Measurements from ENCODE around the gene IFRD2. TPM values are rescaled to one million over a fixed set of nuclear protein-coding genes. Genes with fewer than 3 reads are reported as not detected.
A peak's percentile ranks its signal among the peaks of the same experiment; 100 is the strongest.

The IFRD2 gene, protein sequence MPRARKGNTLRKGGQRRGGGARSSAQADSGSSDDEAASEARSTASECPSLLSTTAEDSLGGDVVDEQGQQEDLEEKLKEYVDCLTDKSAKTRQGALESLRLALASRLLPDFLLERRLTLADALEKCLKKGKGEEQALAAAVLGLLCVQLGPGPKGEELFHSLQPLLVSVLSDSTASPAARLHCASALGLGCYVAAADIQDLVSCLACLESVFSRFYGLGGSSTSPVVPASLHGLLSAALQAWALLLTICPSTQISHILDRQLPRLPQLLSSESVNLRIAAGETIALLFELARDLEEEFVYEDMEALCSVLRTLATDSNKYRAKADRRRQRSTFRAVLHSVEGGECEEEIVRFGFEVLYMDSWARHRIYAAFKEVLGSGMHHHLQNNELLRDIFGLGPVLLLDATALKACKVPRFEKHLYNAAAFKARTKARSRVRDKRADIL
- 70.9 and 81.8 TPM in 2 replicates for total RNA-seq (2014; rRNA removed; shearing (Covaris generic))

- H3K4me1 ChIP-seq (replicated peaks), result peaks cover 14% of the 10 kb centered on the region
- H3K9me3 ChIP-seq (replicated peaks), result no peaks in the 10 kb centered on the region
- H3K36me3 ChIP-seq, result peaks cover 37% of the 10 kb centered on the region
- no peaks in the 10 kb centered on the region for H3K27me3 ChIP-seq (replicated peaks)
- peak; percentile 82 to 96 for DNase-seq (ENCODE audit: low read depth in 1 of 2, low spot score in 2 of 2)
- H3K27ac ChIP-seq, result peak within 1 kb of the TSS; percentile 83
- H3K4me3 ChIP-seq, result peak within 1 kb of the TSS; percentile 73
Observed at GRCh38 chr3:50292159-50293078, at the start of gene IFRD2. IFRD2 (minus strand) TSS chr3:50292429; CDS start chr3:50292274, 155 bp downstream.

GRCh38 chr3:50341537-50341936 lies 49.3 kb upstream of the IFRD2 start:
- Histone ChIP-seq H3K4me1 (replicated peaks) (peaks cover 17% of the 10 kb centered on the region), H3K27me3 (replicated peaks) (no peaks in the 10 kb centered on the region), H3K9me3 (replicated peaks) (no peaks in the 10 kb centered on the region), H3K36me3 (peaks cover 6% of the 10 kb centered on the region), H3K27ac (no peak overlapping the region), H3K4me3 (no peak overlapping the region)
- DNase-seq (ENCODE audit: low read depth in 1 of 2, low spot score in 2 of 2), result no peak

DNA sequence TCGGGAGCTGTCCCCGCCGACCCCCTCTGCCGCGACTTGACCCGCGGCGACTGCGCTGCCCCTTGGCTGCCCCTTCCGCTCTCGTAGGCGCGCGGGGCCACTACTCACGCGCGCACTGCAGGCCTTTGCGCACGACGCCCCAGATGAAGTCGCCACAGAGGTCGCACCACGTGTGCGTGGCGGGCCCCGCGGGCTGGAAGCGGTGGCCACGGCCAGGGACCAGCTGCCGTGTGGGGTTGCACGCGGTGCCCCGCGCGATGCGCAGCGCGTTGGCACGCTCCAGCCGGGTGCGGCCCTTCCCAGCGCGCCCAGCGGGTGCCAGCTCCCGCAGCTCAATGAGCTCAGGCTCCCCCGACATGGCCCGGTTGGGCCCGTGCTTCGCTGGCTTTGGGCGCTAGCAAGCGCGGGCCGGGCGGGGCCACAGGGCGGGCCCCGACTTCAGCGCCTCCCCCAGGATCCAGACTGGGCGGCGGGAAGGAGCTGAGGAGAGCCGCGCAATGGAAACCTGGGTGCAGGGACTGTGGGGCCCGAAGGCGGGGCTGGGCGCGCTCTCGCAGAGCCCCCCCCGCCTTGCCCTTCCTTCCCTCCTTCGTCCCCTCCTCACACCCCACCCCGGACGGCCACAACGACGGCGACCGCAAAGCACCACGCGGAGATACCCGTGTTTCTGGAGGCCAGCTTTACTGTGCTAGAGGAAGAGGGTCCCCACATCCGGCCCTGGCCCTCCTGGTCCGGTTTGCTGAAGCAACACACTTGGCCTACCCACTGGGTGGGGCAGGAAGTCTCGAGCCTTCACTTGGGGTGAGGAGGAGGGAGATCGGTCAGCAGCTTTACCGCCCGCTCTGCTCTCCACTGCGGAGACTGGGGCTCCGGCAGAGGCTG lies 48.5 kb upstream of the IFRD2 start, which contains the start of gene RASSF1:
RASSF1 (minus strand) TSS at position 389 of the 882 bp plus-strand sequence; CDS start at position 358, 31 bp downstream.
- Histone ChIP-seq H3K36me3 (peaks cover 15% of the 10 kb centered on the region), H3K27ac (no peak within 1 kb of the TSS), H3K4me1 (replicated peaks) (peaks cover 19% of the 10 kb centered on the region), H3K9me3 (replicated peaks) (no peaks in the 10 kb centered on the region), H3K27me3 (replicated peaks) (no peaks in the 10 kb centered on the region), H3K4me3 (no peak within 1 kb of the TSS)
- DNase-seq (ENCODE audit: low read depth in 1 of 2, low spot score in 2 of 2), result no peak

DNA sequence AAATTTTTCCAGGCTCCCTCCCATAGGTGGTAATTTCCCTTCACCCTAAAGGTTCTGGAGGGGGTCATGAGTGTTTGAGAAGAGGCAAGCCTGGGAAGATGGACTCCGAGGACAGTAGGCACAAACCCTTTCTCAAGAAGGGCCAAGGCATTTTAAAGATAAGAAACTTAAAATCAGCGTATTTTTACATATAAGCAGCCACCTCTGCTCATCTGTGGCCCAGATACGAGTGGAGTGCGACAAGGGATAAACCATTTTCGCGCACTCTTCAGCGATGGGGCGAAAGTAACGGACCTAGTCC lies 47.9 kb upstream of the IFRD2 start:
- no peak overlapping the region for H3K27ac ChIP-seq
- H3K36me3 ChIP-seq, result peaks cover 19% of the 10 kb centered on the region
- no peaks in the 10 kb centered on the region for H3K27me3 ChIP-seq (replicated peaks)
- no peak overlapping the region for H3K4me3 ChIP-seq
- H3K9me3 ChIP-seq (replicated peaks), result no peaks in the 10 kb centered on the region
- no peak for DNase-seq (ENCODE audit: low read depth in 1 of 2, low spot score in 2 of 2)
- H3K4me1 ChIP-seq (replicated peaks), result peaks cover 19% of the 10 kb centered on the region

GRCh38 chr3:50339485-50340146 lies 47.4 kb upstream of the IFRD2 start:
- H3K4me1 ChIP-seq (replicated peaks), result peaks cover 20% of the 10 kb centered on the region
- DNase-seq (ENCODE audit: low read depth in 1 of 2, low spot score in 2 of 2), result no peak
- no peak overlapping the region for H3K4me3 ChIP-seq
- H3K27me3 ChIP-seq (replicated peaks), result no peaks in the 10 kb centered on the region
- peaks cover 20% of the 10 kb centered on the region for H3K36me3 ChIP-seq
- H3K27ac ChIP-seq, result no peak overlapping the region
- no peaks in the 10 kb centered on the region for H3K9me3 ChIP-seq (replicated peaks)

DNA sequence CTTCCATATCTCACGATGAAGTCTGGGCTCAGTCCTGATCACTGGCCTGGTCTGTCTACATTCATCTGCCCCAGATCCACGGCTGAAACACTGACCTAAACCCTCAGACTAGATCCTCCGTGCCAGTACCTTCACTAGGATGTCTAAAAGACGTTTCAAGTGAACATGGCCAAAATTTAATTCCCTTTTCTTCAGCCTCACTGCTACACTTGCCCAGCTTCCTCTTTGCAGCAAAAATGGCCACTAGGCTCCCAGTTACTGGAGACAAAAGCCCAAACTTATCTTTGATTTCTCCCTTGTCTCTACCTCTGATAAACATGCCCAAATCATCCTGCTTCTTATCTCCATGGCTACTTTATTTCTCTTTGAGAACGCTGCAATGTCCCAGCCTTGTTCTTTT lies 46.7 kb upstream of the IFRD2 start:
- Histone ChIP-seq H3K4me3 (no peak overlapping the region), H3K27ac (no peak overlapping the region), H3K27me3 (replicated peaks) (no peaks in the 10 kb centered on the region), H3K4me1 (replicated peaks) (peaks cover 20% of the 10 kb centered on the region), H3K9me3 (replicated peaks) (no peaks in the 10 kb centered on the region), H3K36me3 (peaks cover 26% of the 10 kb centered on the region)
- DNase-seq (ENCODE audit: low read depth in 1 of 2, low spot score in 2 of 2), result no peak

DNA sequence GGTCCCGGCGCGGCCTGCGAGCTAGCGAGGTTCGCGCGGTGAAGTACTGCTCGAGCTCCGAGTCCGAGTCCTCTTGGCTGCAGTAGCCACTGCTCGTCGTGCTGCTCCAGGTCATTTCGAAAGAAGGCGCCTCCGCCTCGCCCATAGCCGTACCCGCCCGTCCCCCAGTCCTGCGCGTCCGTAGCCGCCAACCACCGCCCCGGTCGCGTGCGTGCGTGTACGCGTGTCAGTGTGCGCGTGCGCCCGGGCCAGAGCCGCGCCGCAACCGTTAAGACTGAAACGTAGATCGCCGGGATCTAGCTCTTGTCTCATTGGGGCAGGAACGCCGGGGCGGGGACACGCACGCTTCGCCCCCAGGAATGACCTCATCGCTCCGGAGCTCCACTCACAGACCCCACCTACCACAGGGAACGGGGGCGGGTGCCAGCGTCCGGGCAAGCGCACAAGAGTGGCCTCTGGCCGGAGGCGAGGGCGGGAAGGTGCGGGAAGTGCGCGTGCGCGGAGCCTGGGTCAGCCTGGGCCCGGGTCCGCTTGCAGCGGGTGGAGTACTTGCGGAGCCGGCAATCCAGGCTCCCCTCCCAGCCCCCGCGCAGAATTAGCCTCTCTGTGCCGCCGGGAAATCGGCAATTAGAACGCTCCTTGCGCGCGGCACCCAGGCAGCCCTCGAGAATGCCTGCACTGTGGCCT lies 45.1 kb upstream of the IFRD2 start:
- H3K4me1 ChIP-seq (replicated peaks), result peaks cover 20% of the 10 kb centered on the region
- peak; percentile 93 to 99 for DNase-seq (ENCODE audit: low read depth in 1 of 2, low spot score in 2 of 2)
- peaks cover 40% of the 10 kb centered on the region for H3K36me3 ChIP-seq
- no peaks in the 10 kb centered on the region for H3K9me3 ChIP-seq (replicated peaks)
- H3K27ac ChIP-seq, result peak overlapping the region; percentile 78
- peak overlapping the region; percentile 68 for H3K4me3 ChIP-seq
- no peaks in the 10 kb centered on the region for H3K27me3 ChIP-seq (replicated peaks)

DNA sequence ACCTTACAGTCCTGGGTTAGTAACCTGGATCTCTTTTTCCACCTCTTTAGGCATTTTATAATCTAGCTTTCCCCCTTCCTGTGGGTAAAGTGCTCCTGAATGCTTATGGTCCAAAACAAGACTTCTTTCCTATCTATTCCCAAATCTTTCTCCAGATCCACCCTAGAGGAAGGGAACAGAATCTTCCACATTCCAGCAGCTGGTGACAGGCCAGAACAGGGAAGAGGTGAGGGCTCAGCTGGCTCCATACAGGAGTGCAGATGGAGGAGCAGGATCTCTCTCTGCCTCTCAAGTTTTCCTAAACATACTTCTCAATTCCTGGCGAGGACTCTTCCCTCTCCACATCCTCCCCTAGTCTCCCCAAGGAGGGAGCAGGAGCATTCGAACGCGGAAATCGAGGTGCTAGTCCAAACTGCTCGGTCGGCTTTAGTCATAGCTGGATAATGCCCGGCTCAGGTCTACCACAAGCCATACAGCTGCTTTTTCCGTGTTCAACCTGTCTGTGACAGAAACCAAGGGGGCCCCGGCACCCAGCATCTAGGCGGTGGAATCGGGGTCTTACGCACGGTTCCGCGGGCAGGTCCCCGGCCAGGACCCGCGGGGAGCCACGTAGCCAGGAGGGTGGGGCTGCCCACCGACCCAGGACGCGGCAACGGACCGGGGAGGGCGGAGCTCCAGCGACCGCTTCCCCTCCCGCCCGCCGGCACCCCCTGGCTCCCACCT lies 44.4 kb upstream of the IFRD2 start:
- H3K27me3 ChIP-seq (replicated peaks), result no peaks in the 10 kb centered on the region
- H3K9me3 ChIP-seq (replicated peaks), result no peaks in the 10 kb centered on the region
- H3K4me3 ChIP-seq, result peak overlapping the region; percentile 68
- H3K27ac ChIP-seq, result peak overlapping the region; percentile 78
- H3K36me3 ChIP-seq, result peaks cover 47% of the 10 kb centered on the region
- no peak for DNase-seq (ENCODE audit: low read depth in 1 of 2, low spot score in 2 of 2)
- H3K4me1 ChIP-seq (replicated peaks), result peaks cover 20% of the 10 kb centered on the region

- Histone ChIP-seq H3K27me3 (replicated peaks) (no peaks in the 10 kb centered on the region), H3K9me3 (replicated peaks) (no peaks in the 10 kb centered on the region), H3K4me1 (replicated peaks) (peaks cover 20% of the 10 kb centered on the region), H3K36me3 (peaks cover 68% of the 10 kb centered on the region), H3K27ac (no peak overlapping the region), H3K4me3 (no peak overlapping the region)
- DNase-seq (ENCODE audit: low read depth in 1 of 2, low spot score in 2 of 2), result no peak
Observed at GRCh38 chr3:50334339-50335075, 42.3 kb upstream of the IFRD2 start.

GRCh38 chr3:50333744-50334328 lies 41.6 kb upstream of the IFRD2 start:
- no peaks in the 10 kb centered on the region for H3K9me3 ChIP-seq (replicated peaks)
- H3K36me3 ChIP-seq, result peaks cover 75% of the 10 kb centered on the region
- peaks cover 20% of the 10 kb centered on the region for H3K4me1 ChIP-seq (replicated peaks)
- H3K4me3 ChIP-seq, result no peak overlapping the region
- no peak overlapping the region for H3K27ac ChIP-seq
- H3K27me3 ChIP-seq (replicated peaks), result no peaks in the 10 kb centered on the region
- DNase-seq (ENCODE audit: low read depth in 1 of 2, low spot score in 2 of 2), result no peak

DNA sequence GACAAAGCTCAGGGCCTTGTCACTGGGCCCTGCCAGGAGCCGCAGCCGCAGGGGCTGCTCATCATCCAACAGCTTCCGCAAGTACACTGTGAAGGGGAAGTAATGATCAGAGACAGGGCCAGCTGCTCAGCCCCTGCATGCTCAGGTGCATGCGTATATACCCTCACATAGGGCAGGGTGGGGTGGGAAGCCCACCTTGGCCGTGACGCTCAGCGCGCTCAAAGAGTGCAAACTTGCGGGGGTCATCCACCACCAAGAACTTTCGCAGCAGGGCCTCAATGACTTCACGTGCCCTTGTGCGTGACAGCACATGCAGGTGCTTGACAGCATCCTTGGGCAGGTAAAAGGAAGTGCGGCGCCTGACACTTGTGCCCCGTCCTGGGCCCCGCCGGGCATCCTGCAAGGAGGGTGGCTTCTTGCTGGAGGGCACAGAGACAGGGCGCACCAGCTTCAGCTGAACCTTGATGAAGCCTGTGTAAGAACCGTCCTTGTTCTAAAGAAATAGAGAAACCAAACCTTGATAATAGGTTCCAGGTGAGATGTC lies 39.2 kb upstream of the IFRD2 start:
- Histone ChIP-seq H3K27ac (no peak overlapping the region), H3K27me3 (replicated peaks) (no peaks in the 10 kb centered on the region), H3K36me3 (peaks cover 72% of the 10 kb centered on the region), H3K4me3 (no peak overlapping the region), H3K4me1 (replicated peaks) (peaks cover 25% of the 10 kb centered on the region), H3K9me3 (replicated peaks) (no peaks in the 10 kb centered on the region)
- DNase-seq (ENCODE audit: low read depth in 1 of 2, low spot score in 2 of 2), result no peak

Measured in SJSA1 (cell line).